GM10266 (cell line): Measurements from ENCODE around the gene PRICKLE1.

Experiments
- DNase-seq: peaks from one replicate; pipeline ENCODE4 v3.0.0; 2012; ENCODE audit errors: extremely low spot score
- CTCF ChIP-seq: IDR thresholded peaks from 2 replicates; pipeline ENCODE4 v1.5.1; 2012; ENCODE audit warnings: mild to moderate bottlenecking, low read depth; ENCODE audit not compliant: control insufficient read depth, insufficient read depth; ENCODE audit errors: missing control alignments

Gene PRICKLE1

DNA sequence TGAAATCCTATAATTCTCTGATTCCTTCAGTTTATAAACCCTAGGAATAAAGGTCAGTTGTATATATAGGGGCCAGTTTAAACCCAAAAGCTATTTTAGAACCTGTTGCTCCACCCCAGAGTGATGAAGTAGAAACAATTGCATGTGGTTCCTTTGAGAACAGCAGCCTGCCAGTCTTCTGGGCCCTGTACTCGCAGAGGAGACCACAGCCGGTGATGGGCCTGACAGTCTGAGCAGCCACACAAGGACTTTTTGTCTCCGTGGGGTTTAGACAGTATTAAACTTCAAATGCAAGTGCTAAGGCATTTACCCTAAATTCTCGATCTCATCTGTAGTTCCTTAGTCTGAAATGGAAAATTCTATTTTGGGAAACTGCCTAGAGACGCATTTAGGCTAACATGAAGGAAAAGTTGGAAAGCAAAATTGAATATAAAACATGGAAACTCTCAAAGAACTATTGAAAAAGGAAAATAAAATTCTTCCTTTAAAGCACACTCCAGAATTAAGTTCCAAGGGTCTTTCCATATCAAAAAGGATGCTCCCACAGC lies 80.6 kb downstream of the PRICKLE1 start:
- DNase-seq, result no peak
- no peak for TF ChIP-seq CTCF

DNA sequence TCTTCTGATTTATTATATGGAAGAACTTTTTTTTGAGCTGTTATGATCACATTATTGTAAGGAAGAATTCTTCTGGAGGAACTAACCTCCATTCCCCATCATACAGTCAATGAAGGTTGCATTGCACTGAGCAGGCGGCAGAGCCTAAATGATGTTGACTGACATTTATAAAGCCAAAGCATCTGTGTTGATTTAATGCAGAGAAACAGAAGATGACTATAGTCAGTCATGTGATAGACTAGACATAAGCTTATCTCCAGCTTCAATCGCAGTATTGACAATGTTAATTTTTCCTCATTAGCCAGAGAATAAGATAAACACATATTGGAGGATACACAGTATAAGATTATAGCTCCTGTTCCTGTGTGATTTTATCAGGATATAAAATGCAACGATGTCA lies 82.0 kb downstream of the PRICKLE1 start:
- no peak for TF ChIP-seq CTCF
- no peak for DNase-seq

- TF ChIP-seq CTCF, result no peak
- DNase-seq, result no peak
These were observed 82.5 kb downstream of the PRICKLE1 start for GRCh38 chr12:42507081-42507480.

DNA sequence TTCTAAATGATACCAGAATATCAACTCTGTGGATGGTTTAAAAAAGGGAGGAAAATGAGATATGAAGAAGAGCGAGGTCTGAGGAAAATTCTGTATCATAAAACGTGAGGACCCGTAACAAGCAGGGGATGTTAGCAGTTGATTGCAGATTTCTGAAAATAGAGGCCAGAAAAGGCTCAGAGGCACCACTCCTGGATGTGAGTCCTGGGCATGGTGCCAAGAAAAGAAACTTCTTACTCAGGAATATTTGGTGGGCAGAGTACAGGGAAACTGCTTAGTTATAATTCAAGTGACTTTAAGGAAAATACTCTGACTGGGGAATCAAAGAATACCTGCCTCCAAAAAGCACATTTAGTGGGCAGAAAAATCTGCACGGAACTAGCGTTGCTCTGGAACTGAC lies 85.5 kb downstream of the PRICKLE1 start:
- DNase-seq, result no peak
- no peak for TF ChIP-seq CTCF

GRCh38 chr12:42502682-42503081 lies 86.9 kb downstream of the PRICKLE1 start:
- no peak for TF ChIP-seq CTCF
- no peak for DNase-seq

DNA sequence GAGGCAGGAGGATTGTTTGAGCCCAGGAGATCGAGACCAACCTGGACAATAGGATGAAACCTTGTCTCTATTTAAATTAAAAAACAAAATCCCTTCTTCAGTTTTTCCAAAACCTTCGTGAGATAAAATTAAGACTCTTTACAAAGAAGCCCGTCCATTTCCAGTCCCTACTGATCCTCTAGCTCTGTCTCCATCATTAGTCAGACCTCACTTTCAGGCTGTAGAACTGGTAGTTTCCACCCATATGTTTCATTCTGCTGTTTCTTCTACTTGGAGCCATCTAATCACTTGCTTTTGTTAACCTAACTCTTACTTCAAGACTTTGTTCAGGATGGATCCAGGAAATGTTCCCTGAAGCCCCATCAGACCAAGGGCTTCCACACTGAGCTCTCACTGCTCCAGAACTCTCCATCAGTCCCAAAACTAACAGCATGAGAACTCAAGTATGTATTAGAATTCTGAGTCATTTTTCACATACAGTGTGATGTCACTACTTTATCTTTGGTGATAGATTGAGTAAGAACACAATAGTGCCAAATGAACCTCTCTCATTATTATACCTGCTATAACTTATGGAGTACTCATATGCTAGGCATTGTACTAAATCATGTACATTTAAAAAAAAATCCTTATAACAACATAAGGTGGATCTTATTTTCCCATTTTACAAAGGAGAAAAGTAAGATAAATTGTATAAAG lies 90.8 kb downstream of the PRICKLE1 start:
- TF ChIP-seq CTCF, result no peak
- DNase-seq, result no peak

DNA sequence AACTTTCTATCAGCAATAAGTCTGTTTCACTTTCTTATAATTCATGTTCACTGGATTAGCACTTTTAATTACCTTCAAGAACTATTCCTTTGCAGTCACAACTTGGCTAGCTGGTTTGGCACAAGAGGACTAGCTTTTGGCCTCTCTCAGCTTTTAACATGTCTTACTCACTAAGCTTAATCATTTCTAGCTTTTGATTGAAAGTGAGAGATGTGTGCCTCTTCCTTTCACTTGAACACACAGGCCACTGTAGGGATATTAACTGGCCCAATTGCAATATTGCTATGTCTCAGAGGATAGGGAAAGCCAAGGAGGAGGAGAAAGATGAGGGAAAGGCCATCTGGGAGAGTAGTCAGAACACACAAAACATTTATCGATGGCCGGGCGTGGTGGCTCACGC lies 92.7 kb downstream of the PRICKLE1 start:
- DNase-seq, result no peak
- TF ChIP-seq CTCF, result no peak
